Medulla oblongata (tissue), 1 donor: ENCODE results near the gene SETDB1.
"Not testable (repeated sequence)": the region's sequence is repeated elsewhere in the genome, so short reads cannot be mapped to it uniquely, and the experiment has no call there.

Source experiments
- DNase-seq: peaks from one replicate; pipeline ENCODE4 v3.0.0-alpha.2; 2015; ENCODE audit errors: extremely low spot score

SETDB1 gene

GRCh38 chr1:150928775-150929174 lies 2.6 kb downstream of the SETDB1 start:
- DNase-seq: not testable (repeated sequence)

- no peak for DNase-seq
Observed at GRCh38 chr1:150931773-150932172, 5.6 kb downstream of the SETDB1 start.

DNA sequence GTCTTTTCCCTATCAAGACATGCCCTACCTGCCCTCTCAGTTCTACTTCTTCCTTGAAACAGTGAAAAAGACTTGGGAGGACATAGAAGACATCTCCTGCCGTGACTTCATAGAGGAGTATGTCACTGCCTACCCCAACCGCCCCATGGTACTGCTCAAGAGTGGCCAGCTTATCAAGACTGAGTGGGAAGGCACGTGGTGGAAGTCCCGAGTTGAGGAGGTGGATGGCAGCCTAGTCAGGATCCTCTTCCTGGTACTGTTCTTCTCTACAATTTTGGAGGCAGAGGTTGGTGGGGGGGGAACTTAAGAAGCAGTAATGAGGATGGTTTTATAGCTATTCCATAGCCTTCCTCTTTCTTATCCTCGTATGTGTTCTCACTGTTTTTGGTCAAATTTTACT lies 18.7 kb downstream of the SETDB1 start:
- no peak for DNase-seq

DNA sequence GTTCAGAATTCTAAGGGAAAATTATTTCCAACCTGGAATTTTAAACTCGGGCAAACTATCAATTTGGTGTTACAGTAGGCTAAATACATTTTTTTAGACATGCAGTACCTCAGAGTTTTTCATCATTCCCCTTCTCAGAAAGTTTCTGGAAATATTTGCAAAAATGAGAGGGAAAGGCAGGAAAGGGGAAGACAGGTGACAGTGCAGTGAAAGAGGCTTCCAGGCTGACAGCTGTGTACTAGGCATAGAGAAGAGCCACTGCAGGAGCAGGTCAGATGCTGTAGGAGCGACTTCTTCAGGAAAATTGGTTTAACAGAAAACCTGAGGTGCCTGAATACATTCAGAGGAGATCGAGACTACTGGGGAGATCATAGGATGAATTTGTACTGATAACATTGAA lies 28.5 kb downstream of the SETDB1 start:
- no peak for DNase-seq

- no peak for DNase-seq
Observed at GRCh38 chr1:150955280-150955679, 29.1 kb downstream of the SETDB1 start.

- no peak for DNase-seq
Observed at GRCh38 chr1:150957666-150958065, 31.5 kb downstream of the SETDB1 start.

- no peak for DNase-seq
Observed at GRCh38 chr1:150960646-150961045, 34.5 kb downstream of the SETDB1 start.

- no peak for DNase-seq
Observed at GRCh38 chr1:150961756-150962155, 35.6 kb downstream of the SETDB1 start.

DNA sequence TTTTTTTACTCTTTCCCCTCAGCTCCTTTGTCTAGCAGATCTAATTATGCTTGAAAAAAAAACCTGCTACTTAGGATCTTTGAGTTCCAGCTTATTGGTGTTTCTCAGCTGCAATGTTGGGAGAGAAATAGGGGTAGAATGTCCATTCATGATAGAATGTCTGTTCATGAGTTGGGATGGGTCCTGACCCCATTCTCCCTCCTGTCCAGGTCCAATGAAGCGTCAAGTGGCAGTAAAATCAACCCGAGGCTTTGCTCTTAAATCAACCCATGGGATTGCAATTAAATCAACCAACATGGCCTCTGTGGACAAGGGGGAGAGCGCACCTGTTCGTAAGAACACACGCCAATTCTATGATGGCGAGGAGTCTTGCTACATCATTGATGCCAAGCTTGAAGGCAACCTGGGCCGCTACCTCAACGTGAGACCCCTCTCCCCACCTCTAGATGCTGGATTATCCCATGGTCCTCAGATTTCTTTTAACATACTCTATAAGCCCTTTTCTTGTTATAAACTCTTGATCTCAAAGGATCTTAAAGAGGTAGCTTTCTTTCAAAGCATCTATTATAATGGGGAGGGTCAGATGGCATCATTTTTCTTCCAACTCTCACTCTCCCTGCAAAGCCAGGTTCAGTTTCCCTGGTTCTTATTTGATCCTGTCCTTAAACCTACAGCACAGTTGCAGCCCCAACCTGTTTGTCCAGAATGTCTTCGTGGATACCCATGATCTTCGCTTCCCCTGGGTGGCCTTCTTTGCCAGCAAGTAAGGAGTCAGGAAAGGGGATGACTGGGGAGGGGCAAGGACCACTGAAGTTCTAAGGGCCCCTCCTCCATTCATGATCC lies 37.4 kb downstream of the SETDB1 start:
- no peak for DNase-seq

DNA sequence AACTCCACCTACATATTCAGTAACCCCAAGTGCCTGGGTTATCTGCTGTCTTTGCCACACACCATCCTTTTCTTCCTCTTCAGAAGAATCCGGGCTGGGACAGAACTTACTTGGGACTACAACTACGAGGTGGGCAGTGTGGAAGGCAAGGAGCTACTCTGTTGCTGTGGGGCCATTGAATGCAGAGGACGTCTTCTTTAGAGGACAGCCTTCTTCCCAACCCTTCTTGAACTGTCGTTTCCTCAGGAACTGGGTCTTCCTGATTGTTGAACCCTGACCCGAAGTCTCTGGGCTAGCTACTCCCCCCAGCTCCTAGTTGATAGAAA lies 38.0 kb downstream of the SETDB1 start:
- no peak for DNase-seq

- DNase-seq: no peak
Observed at GRCh38 chr1:150965605-150966004, 39.4 kb downstream of the SETDB1 start.

DNA sequence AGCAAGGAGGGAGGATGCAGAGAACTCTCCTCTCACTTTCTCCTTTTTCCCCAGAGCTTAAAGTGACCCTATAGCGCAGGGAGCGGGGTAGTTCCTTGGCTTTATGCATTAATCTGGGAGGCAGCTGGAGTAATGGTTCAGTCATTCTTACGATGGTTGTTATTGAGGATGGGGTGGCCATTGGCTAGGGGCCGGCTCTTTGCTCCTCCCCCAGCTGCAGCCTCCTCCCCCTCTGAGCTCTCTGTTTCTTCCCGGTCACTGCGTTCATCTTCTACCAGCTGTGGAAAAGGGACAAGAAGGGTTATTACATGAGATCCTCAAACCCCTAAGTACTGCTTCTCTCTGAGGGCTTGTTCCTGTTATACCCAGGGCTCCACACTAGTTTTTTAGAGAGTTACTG lies 39.8 kb downstream of the SETDB1 start:
- peak; percentile 53 for DNase-seq

- no peak for DNase-seq
Observed at GRCh38 chr1:150967936-150968335, 41.8 kb downstream of the SETDB1 start.

GRCh38 chr1:150968491-150968890 lies 42.3 kb downstream of the SETDB1 start:
- peak; percentile 89 for DNase-seq

DNA sequence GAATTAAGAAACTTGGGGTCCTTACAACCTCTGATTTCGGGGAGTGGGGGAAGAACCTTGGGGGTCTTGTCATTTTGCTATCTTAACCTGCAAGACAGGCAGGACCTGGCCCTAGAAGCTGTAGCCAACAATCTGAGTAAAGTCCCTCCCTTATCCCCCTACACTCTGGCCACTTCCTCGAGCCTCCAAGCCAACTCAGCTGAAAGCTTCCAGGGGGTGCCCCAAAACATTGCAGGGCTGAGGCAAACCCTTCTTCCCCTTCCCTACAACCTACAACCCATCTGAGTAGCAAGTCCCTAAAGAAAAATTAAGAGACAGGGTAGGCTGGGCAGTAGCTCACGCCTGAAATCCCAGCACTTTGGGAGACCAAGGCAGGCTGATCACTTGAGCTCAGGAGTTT lies 43.5 kb downstream of the SETDB1 start:
- no peak for DNase-seq

GRCh38 chr1:150970808-150971582 lies 44.8 kb downstream of the SETDB1 start:
- no peak for DNase-seq

DNA sequence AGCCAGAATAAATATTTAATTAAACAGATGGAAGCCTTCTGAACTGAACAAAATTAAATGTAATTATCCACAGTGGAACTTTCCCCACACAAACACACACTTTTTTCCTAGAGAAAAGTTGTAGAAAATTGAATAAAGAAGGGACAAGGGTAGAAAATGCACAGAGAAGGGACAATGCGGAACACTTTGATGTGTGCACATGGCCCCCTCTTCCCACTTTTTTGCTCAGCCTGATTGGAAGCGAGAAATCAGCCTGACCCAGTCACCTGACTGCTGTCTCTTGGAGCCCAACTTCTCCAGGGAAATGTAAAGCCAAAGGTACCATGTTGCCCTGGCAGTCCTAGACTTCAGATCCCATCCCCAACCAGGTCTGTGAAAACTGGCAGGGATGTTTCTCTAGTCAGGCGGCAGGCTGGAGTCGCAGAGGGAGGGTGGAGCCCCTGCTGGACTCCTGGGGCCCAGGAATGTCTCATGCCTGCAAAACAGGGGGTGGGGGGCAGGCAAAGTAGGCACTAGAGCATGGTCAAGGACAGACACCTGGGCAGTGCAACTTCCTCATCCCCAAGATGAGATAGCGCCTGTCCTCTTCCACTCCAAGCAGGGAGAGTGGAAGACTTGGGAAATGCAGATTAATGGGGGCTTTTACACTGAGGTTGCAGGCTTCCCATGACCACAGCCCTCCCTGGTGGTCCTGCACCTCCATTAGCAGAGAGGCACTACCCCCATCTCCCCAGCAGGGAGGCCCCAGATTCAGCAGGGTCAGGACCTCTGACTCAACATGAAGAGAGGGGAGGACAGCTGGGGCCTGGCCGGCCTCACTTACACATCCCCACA lies 45.6 kb downstream of the SETDB1 start:
- DNase-seq: no peak

DNA sequence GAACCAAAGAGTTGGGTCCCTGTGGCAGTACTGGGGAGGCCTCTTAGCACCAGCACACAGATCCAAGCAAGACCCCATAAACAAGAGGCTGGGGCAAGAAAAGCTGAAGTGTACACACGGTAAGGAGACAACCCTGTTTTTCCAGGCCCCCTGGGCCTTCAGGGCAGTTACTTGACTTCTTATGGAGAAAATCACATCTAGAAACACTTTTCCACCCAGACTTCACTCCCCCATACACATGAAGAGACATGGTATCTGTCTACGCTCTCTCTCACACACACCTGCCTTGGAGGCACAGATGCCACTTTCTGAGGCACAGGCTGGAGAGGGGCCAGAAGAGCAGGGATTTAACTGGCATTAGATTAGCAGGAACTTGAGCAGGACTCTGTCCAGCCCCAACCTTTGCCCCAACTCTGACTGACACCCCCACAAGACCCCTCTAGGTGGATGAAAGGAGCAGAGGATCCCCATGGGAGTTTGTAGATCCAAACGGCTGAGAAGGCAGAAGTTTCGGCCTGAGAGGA lies 46.3 kb downstream of the SETDB1 start:
- no peak for DNase-seq

DNA sequence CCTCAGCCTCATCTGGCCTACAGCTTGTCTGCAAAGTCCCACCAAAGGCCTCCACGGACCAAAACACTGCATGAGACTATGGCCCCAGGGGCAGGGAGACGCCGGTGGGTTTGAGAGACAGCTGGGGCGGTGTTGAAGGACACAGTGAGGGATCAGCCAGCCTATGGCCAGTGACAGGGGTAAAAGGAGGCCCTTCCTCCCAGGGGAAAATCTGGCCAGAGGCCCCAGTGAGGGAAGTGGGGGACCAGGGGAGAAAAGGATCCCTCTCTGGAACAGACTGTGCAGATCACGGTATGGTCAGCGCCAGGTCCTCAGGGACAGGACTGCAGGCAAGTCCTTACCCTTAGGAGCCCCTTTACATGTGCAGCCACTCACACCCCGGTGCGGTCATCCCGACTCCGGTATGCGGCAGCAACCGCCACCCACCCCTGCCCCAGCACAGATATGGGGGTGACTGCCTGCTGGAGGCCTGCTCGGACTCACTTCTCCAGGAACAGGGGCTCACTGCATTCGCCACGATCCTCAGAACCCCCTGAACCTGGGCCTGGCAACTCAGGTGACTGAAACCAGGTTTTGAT lies 47.2 kb downstream of the SETDB1 start:
- no peak for DNase-seq

DNA sequence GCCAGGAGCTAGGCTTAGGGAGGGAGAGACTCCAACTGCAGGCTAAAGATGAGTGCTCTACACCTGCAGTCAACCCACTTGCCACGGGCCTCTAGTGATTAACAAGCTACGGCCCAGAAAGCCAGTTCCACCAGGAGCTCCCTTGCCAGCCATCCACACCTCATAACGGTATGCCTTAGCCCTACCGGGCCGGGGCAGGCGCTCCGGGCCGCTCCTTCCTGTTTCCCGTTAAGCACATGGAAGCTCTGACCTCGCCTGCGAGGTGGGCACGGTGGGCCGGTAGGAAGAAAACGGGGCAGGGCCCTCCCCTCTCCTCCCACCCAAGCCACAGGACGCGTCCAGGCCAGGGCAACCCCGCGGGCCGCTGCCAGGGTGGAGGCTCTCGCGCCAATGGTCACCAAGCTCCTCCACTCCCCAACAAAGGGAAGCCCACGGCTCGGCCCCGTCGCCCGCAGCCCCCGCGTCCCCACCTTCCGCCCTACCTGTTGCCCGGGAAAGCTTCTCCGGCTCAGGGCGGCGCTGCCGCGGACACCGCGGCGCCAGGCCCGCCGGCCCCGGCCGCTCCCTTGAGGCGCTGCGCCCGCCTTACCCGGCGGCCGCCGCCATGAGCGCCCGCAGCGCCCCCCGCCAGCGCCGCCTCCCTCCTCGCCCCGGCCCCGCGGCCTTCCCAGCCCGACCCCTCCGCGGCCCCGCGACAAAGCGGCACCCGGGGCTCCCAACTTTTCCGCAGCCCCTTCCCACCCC lies 47.8 kb downstream of the SETDB1 start:
- DNase-seq: no peak
